Measurements from ENCODE around the gene PARD6B.
A peak's percentile ranks its signal among the peaks of the same experiment; 100 is the strongest.
"Not testable (repeated sequence)": the region's sequence is repeated elsewhere in the genome, so short reads cannot be mapped to it uniquely, and the experiment has no call there.

Gene PARD6B, protein sequence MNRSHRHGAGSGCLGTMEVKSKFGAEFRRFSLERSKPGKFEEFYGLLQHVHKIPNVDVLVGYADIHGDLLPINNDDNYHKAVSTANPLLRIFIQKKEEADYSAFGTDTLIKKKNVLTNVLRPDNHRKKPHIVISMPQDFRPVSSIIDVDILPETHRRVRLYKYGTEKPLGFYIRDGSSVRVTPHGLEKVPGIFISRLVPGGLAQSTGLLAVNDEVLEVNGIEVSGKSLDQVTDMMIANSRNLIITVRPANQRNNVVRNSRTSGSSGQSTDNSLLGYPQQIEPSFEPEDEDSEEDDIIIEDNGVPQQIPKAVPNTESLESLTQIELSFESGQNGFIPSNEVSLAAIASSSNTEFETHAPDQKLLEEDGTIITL

GRCh38 chr20:50731055-50731929, at the start of gene PARD6B:
Gene PARD6B, plus strand, starts transcription at chr20:50731580. Its CDS starts 207 bp downstream, at chr20:50731787.
- peak; percentile 89 for DNase-seq

DNA sequence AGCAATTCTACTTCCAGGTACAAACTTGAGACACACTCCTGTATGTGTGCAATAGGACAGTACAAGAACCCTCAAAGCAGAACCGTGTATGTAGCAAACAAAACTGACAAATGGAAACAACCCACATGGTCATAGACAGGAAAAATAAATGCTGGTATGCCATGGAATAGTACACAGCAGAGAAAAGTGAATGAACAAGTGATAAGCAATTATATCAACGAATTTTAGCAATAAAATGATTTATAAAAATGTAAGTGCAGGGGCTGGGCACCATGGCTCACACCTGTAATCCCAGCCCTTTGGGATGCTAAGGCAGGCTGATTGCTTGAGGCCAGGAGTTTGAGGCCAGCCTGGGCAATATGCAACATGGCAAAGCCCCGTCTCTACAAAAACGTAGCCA, 49.3 kb upstream of the PARD6B start:
- no peak for DNase-seq

DNA sequence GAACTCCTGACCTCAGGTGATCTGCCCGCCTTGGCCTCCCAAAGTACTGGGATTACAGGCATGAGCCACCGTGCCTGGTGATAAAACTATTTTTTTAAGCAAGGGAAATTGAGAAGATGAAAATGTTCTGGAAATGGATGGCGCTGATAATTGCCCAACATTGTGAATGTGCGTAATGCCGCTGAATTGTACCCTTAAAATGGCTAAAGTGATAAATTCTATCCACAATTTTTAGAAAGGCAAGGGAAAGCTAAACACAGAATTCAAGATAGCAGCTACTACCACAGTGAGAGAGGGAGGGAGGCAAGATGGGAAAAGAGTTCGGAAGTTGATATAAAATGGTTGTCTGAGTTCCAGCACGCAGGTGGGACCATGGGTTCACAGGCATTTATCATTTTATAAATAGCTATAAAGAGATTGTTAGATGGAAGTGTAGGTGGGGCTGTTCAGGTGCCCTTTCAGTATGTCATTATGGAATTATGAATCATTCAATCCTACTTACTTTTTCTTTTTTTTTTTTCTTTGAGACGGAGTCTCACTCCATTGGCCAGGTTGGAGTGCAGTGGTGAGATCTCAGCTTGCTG, 48.3 kb upstream of the PARD6B start:
- no peak for DNase-seq

DNA sequence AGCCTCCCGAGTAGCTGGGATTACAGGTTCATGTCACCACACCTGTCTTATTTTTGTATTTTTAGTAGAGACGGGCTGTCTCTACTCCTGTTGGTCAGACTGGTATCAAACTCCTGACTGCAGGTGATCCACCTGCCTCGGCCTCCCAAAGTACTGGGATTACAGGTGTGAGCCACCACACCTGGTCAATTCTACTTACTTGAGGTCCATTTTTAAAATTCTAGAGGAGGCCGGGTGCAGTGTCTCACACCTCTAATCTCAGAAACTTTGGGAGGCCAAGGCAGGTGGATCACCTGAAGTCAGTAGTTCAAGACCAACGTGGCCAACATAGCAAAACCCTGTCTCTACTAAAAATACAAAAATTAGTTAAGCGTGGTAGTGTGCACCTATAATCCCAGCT, 47.8 kb upstream of the PARD6B start:
- DNase-seq: no peak

DNA sequence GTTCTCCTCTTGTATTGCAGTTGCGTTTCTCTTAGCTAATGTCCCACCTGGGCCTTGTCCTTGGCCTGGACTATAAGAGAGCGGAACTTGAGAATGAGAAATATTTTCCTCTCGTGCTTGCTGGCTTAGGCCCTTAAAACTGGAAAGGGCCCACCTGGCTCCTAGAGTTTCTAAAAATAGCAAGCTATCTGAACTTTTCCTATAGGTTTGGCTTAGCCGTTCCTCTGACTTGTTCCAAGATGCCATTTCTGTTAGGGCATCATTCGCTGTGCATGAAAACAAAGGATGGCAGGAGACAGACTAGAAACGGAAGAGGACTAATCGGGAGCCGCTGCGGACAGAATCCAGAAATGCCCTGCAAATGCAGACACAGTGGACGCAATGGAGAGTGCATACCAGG, 44.6 kb upstream of the PARD6B start:
- no peak for DNase-seq

DNA sequence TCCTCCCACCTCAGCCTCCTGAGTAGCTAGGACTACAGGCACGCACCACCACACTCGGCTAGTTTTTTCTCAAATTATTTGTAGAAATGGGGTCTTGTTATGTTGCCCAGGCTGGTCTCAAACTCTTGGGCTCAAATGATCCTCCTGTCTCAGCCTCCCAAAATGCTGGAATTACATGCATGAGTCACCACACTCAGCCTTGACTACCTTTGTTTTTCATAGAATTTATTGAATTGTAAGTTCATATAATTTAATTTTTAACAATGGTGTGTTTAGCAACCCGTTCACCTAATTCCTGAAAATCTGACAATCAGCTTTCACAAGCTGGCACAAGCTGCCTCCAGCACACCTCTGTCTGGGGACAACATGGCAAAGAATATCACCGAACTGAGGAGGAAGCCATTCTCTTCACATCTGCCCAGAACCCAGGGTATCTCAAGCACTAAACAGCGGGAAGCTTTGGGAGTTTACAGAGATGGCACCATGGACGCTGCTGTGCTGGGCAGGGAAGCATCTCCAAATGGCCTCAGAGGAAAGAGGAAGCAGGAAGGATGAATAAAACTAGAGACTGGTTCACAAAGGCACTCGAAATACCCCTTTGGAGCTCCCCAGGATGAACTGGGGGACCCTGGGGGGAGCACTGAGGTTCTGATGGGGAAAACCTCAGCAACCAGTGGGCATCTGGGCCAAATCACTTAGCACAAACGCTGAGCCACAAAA, 43.0 kb upstream of the PARD6B start:
- no peak for DNase-seq

DNA sequence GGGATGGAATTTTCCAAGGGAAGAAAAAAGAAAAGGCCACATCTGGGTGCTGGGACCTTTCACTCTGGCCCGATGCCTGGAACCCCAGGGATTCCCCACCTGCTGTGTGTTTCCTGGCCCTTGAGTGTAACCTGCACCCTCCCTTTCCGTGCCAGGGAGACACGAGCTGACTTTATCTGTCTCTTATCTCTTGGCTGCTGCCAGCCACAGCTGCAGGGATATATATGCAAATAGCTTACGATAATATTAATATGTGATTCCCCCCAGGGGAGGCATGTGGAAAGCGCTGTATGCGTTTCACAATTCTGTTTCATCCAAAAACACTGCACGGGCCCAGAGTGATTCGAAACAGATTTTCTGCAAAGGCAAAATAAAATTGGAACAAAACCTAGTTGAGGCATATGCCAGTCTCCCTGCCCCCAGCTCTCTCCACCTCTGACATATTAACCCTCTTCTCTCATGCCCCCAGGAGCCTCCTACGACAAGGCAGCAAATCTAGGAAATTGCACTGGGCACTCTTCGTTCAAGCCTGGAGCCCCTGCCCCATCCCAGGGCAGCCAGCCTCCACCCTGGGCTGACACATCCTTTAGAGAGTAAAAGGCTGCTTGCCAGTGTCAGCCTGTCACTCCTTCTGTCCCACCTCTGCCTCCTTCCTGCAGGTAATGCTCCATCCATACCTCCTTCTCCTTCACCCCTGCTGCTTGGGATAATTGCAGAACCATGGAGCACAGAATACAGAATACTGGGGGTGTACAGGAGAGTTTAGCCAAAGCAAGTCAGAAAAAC, 41.3 kb upstream of the PARD6B start:
- DNase-seq: no peak

GRCh38 chr20:50690650-50691572, 40.5 kb upstream of the PARD6B start, which contains the start of gene RIPOR3:
Gene RIPOR3, minus strand, starts transcription at chr20:50691542. Its CDS starts 414 bp downstream, at chr20:50691128.
- DNase-seq: no peak

- DNase-seq: peak; percentile 22
Observed at GRCh38 chr20:50691573-50692551, 39.5 kb upstream of the PARD6B start.

GRCh38 chr20:50692552-50692933, 38.8 kb upstream of the PARD6B start:
- no peak for DNase-seq

DNA sequence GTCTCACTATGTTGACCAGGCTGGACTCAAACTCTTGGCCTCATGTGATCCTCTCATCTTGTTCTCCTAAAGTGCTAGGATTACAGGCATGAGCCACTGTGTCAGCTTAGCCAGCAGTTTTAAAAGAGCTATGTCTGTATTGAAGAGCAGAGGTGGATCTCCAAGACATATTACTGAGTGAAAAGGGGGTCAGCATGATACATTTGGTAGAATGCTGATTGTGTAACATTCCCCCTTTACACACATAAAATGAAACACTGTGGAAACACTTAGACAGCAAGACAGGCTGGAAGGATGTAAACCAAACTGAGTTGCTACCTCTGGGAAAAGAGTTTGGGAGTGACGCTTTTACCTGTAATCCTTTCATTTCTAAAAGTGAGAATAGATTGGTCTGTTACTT, 38.4 kb upstream of the PARD6B start:
- DNase-seq: no peak

DNA sequence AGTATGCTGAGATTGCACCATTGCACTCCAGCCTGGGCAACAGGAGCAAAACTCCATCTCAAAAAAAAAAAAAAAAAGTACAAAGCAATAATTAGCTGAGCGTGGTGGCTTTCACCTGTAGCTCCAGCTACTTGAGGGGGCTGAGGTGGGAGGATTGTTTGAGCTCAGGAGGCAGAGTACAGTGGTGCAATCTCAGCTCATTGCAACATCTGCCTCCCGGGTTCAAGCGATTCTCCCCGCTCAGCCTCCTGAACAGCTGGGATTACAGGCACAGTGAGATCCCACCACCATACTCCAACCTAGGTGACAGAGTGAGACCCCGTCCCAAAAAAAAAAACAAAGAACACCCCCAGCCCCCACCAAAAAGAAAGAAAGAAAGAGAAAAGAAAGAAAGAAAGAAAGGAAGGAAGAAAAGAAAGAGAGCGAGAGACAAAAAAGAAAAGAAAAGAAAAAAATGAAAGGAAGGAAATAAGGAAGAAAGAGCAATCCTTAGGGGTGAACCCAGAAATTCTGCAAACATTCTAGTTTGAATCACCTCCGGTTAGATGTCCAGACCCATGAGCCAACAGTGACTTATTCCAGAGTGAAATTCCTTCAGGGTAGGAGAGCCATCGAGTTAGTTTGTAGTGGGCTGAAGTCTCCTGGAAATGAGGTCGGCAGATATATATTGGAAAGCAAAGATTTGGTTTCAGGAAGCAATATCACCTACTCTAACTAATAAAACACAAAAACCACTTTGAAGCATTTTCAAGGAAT, 36.8 kb upstream of the PARD6B start:
- peak; percentile 10 for DNase-seq

GRCh38 chr20:50695135-50695872, 36.1 kb upstream of the PARD6B start:
- DNase-seq: no peak

DNA sequence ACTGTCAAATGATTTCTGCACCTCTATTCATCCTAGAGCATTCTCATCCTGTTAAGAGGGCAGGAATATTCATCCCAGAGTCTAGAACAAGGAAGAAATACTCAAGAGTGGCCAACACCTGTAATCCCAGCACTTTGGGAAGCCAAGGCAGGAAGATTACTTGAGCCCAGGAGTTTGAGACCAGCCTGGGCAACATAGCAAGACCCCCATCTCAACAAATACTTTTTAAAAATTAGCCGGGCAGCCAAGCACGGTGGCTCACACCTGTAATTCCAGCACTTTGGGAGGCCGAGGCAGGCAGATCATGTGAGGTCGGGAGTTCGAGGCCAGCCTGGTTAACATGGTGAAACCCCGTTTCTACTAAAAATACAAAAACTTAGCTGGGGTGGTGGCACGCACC, 33.1 kb upstream of the PARD6B start:
- not testable (repeated sequence) for DNase-seq

DNA sequence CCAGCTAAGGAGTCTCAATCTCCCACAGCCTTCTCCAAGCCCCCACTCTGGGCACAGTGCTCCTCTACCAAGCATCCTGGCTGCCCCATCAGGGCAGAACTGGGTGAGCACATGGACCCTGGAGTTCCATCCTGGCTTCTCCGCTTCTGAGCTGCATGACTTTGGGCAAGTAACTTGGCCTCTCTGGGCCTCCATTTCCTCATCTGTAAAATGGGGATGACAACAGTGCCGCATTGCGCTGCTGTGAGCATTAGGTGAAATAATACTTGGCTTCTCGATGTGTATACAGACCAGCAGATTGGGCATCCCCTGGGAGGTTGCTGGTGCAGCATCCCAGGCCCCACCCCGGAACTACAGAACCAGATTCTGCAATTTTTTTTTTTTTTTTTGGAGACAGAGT, 31.7 kb upstream of the PARD6B start:
- DNase-seq: no peak

DNA sequence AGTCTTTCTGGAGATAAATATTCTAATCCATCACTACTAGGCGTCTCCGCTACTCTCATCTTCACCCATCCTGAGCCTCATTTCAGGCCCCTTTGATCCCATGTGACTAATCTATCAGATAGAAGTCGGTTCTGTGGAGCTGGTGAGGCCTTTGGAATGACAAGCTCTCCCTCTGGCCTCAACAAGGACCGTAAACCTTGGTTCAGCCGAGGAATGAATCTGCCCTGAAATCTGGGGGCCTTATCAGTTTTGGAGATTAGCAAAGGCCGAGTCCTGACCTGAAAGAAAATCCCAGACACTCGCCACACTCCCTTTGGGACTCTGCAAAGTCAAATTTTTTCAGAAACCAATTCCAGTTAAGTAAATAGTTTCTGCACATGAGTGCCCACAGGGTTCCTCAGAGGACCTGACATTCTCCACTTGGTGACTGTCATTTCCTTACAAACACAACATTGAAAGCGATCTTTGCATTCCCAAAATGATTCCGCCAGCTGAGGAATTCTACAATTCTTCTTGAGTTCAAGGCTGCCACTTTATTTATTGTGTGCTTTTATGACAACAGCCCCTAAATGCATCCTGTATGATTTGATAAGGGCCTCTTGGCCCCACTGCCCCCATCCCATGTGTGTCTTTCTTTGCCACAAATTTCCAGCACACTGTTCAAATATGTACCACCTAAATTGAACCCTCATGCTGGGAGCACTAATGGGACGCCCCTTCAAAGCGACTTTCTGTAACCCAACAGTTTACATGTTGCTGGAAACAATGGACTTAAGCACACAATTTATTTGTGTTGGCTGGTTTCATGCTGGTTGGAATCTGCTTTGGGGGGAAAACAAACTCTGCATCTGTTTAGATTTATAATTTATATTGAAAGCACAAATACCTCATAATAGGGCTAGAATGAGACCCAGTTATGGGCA, 30.1 kb upstream of the PARD6B start:
- no peak for DNase-seq

Measured in HCEC 1CT (cell line).